NCI-H526 (cell line): ENCODE measurements around the gene TYW1B.
"Not testable (repeated sequence)": the region's sequence is repeated elsewhere in the genome, so short reads cannot be mapped to it uniquely, and the experiment has no call there.

Experiments
- DNase-seq, 2 experiments: peaks; one replicate each; lab custom pipeline; 2025; lab: John Stamatoyannopoulos, UW

Gene TYW1B

GRCh38 chr7:72827839-72828591 lies at the start of gene TYW1B:
Gene TYW1B (minus strand): TSS chr7:72828200. CDS start chr7:72828075, 125 bp downstream.
- peak; percentile 97 to 98 for DNase-seq

GRCh38 chr7:72867591-72867990 lies 39.6 kb upstream of the TYW1B start:
- DNase-seq = not testable (repeated sequence)

GRCh38 chr7:72858846-72859400 lies 30.9 kb upstream of the TYW1B start:
- DNase-seq = not testable (repeated sequence)

GRCh38 chr7:72857925-72858324 lies 29.9 kb upstream of the TYW1B start:
- not testable (repeated sequence) for DNase-seq

- not testable (repeated sequence) for DNase-seq
These were observed 27.3 kb upstream of the TYW1B start for GRCh38 chr7:72855261-72855660.

- not testable (repeated sequence) for DNase-seq
These were observed 24.9 kb upstream of the TYW1B start for GRCh38 chr7:72852937-72853336.

GRCh38 chr7:72850746-72851145 lies 22.7 kb upstream of the TYW1B start:
- not testable (repeated sequence) for DNase-seq

GRCh38 chr7:72844146-72844545 lies 16.1 kb upstream of the TYW1B start:
- not testable (repeated sequence) for DNase-seq

- not testable (repeated sequence) for DNase-seq
These were observed 15.2 kb upstream of the TYW1B start for GRCh38 chr7:72843166-72843565.

GRCh38 chr7:72840966-72841511 lies 13.0 kb upstream of the TYW1B start:
- not testable (repeated sequence) for DNase-seq

- not testable (repeated sequence) for DNase-seq
These were observed 10.3 kb upstream of the TYW1B start for GRCh38 chr7:72838315-72838714.

GRCh38 chr7:72837291-72837690 lies 9.3 kb upstream of the TYW1B start:
- DNase-seq = not testable (repeated sequence)

GRCh38 chr7:72830567-72830966 lies 2.6 kb upstream of the TYW1B start:
- DNase-seq = not testable (repeated sequence)

GRCh38 chr7:72829687-72830354 lies 1.8 kb upstream of the TYW1B start:
- DNase-seq = peak; percentile 43 to 48

GRCh38 chr7:72829291-72829686 lies 1.3 kb upstream of the TYW1B start:
- DNase-seq = peak; percentile 96 to 98

- DNase-seq = peak in 1 of 2 experiments; percentile 10
These were observed 4.0 kb downstream of the TYW1B start for GRCh38 chr7:72823765-72824732.

GRCh38 chr7:72822497-72822896 lies 5.5 kb downstream of the TYW1B start:
- not testable (repeated sequence) for DNase-seq

- not testable (repeated sequence) for DNase-seq
These were observed 9.2 kb downstream of the TYW1B start for GRCh38 chr7:72818663-72819361.

- peak in 1 of 2 experiments; percentile 0 for DNase-seq
These were observed 10.3 kb downstream of the TYW1B start for GRCh38 chr7:72817661-72818060.

GRCh38 chr7:72816370-72817157 lies 11.4 kb downstream of the TYW1B start:
- DNase-seq = not testable (repeated sequence)
